ACC112 (cell line): ENCODE results near the gene SND1.

Experiments
- H2AFZ ChIP-seq: fragments of 200-600 bp; sonication (generic); one replicate; pipeline ENCODE4 v1.6.0; 2017; ENCODE audit warnings: antibody characterized with exemption, low read length; ENCODE audit not compliant: unreplicated experiment
- H3K27ac ChIP-seq: fragments of 200-600 bp; sonication (generic); 2 replicates; pipeline ENCODE4 v1.5.1; 2014; ENCODE audit warnings: low read depth, mild to moderate bottlenecking, antibody characterized with exemption, low read length, moderate library complexity
- H3K27me3 ChIP-seq: fragments of 200-600 bp; sonication (generic); 2 replicates; pipeline ENCODE4 v1.6.1; 2014; ENCODE audit warnings: mild to moderate bottlenecking, antibody characterized with exemption, low read length, moderate library complexity, mixed read lengths; ENCODE audit not compliant: insufficient read depth
- H3K36me3 ChIP-seq: fragments of 200-600 bp; sonication (generic); 2 replicates; pipeline ENCODE4 v1.6.1; 2016; ENCODE audit warnings: mild to moderate bottlenecking, antibody characterized with exemption, low read length, moderate library complexity, mixed read lengths; ENCODE audit not compliant: insufficient read depth
- H3K4me1 ChIP-seq: fragments of 200-600 bp; sonication (generic); one replicate; pipeline ENCODE4 v1.6.1; 2016; ENCODE audit warnings: low read length, mixed read lengths; ENCODE audit not compliant: insufficient read depth, unreplicated experiment, control insufficient read depth
- H3K4me3 ChIP-seq: fragments of 200-600 bp; sonication (generic); 2 replicates; pipeline ENCODE4 v1.5.1; 2014; ENCODE audit warnings: mild to moderate bottlenecking, low read depth, low read length
- H3K79me2 ChIP-seq: fragments of 200-600 bp; sonication (generic); one replicate; pipeline ENCODE4 v1.6.0; 2016; ENCODE audit warnings: low read length; ENCODE audit not compliant: control insufficient read depth, unreplicated experiment, insufficient read depth

SND1 gene

DNA sequence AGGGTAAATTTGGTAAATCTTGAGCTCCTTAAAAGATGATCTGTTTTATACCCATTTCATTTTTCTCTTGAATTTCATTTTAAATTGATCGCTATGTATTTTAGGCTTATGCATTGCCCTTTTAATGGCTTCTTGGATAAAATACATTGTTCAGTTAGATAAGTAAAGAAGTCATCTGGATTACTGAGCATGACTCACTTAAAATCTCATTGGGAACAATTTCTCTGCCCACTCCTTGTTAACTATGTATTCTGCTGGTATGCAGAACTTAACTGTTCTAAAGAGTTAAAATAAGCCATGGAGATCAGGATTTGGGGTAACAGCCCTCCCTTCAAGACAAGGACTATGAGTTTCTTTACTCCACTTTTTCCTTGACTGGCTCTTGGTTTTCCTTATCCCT, 134.2 kb downstream of the SND1 start:
- H3K4me1 ChIP-seq, result peaks cover 44% of the 10 kb centered on the region
- no peak overlapping the region for H3K4me3 ChIP-seq
- H3K36me3 ChIP-seq, result no peaks in the 10 kb centered on the region; the same call in 1 of the 2 replicates
- H3K27me3 ChIP-seq, result no peaks in the 10 kb centered on the region
- peaks cover 64% of the 10 kb centered on the region for H3K79me2 ChIP-seq
- H3K27ac ChIP-seq, result no peak overlapping the region
- H2AFZ ChIP-seq, result no peak overlapping the region

DNA sequence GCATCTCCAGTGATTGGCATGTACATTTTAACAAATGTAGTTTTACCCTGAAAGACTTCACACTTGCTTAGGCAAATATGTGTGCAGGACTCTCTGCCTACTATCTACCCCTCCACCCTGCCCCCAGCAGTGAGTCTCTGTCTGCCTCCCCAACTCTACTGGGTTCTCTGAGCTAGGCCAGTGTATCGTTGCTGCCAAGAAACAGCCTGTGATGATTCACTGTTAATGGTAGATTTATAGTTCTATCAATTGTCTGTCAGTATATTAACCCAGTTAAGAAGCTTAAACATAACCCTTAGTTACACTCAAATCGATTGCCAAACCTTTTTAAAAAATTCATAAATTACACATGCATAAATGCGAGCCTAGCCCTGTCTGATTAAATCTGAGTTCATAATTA, 137.0 kb downstream of the SND1 start:
- no peaks in the 10 kb centered on the region; the same call in 1 of the 2 replicates for H3K36me3 ChIP-seq

DNA sequence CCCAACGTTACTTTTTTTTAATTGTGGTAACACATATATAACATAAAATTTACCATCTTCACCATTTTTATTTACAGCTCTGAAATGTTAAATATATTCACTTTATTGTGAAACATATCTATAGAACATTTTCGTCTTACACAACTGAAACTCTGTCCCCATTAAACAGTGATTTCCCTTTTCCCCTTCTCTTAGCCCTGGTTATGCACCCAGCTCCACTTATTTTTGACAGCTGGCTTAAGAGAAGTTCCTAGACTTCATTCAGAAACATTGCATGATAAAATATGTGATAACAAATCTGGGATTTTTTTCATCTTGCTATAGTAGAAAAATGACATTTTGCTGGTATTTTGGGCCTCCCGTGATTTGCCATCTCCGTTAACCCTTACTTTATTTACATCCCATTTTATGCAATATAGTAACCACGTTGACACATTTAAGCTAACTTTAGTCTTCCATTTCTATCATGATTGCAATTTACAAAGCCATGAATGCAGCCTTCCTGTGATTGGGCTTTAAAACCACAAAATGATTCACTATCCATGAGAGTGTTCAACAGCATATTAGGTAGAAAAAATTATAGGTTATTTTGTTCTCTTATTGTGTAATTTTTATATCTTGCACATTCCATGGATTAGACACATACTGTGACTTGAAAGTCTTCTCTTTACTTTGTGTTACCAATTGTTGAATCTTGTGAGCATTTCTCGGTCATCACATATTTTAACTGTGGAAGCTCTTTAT, 139.6 kb downstream of the SND1 start:
- H2AFZ ChIP-seq, result no peak overlapping the region
- no peaks in the 10 kb centered on the region for H3K27me3 ChIP-seq
- no peak overlapping the region for H3K27ac ChIP-seq
- peaks cover 34% of the 10 kb centered on the region for H3K4me1 ChIP-seq
- peaks cover 74% of the 10 kb centered on the region for H3K79me2 ChIP-seq
- no peak overlapping the region for H3K4me3 ChIP-seq
- H3K36me3 ChIP-seq, result no peaks in the 10 kb centered on the region; the same call in 1 of the 2 replicates

More for the DNA sequence above, 137.0 kb downstream of the SND1 start:
- no peaks in the 10 kb centered on the region for H3K27me3 ChIP-seq
- H2AFZ ChIP-seq, result no peak overlapping the region
- peaks cover 69% of the 10 kb centered on the region for H3K79me2 ChIP-seq
- no peak overlapping the region for H3K4me3 ChIP-seq
- no peak overlapping the region for H3K27ac ChIP-seq
- H3K4me1 ChIP-seq, result peaks cover 44% of the 10 kb centered on the region

DNA sequence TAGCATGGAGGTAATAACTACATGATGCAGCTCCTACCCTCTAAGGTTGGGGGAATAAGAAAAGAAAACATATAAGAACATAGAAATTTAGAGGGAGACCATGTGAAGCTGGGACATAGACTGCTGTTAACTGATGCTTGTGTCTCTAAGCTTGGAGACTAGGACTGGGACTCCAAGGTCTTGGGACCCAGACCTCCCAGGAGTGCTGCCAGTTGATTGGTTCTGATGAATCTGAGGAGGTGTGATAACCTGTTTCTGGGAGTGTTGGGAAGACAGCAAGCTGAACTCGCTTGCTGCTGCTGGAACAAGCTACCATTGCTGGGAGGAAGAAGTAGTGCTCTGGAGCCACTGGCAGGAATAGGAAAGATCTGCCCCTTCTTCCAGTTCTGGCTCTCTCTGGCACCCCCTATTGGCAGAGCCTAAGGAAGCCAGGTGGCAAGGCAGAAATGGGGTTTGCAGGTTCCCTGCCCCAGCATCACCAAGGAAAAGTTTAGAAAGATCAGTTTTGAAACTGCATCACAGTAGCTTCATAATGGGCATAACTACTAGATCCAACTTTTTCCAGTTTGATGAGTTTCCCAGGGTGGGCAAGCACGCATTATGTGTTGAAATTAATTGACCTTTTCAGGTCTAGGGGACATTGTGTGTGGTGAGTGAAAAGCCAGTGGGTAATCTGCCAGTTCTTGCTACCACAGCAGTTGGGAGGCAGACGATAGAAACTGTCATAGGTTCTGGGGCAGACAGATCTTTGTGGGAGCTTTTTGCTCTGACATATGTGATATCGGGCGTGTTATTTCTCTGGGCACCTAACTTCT, 140.7 kb downstream of the SND1 start:
- no peak overlapping the region for H3K4me3 ChIP-seq
- H3K36me3 ChIP-seq, result no peaks in the 10 kb centered on the region; the same call in 1 of the 2 replicates
- H3K79me2 ChIP-seq, result peaks cover 72% of the 10 kb centered on the region
- H3K27ac ChIP-seq, result no peak overlapping the region
- peaks cover 25% of the 10 kb centered on the region for H3K4me1 ChIP-seq
- H2AFZ ChIP-seq, result no peak overlapping the region
- H3K27me3 ChIP-seq, result no peaks in the 10 kb centered on the region

DNA sequence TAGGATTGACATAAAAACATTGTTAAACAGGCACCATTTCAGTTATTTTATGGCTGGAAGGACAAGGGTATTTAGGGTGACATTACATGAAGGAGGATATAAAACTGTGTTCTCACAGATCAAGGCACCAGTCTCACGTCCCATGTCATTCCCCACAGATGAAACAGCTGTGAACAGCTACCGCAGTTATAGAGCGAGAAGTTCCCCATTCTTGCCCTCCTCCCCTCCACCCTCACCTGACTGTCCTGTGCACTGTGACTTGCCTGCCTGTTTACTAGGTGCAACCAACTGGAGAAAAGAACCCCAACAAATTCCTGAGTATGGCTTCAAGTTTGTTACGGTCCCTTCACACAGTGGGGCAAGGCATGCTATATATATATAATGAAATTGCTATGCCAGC, 141.6 kb downstream of the SND1 start:
- H3K36me3 ChIP-seq, result no peaks in the 10 kb centered on the region; the same call in 1 of the 2 replicates
- H2AFZ ChIP-seq, result no peak overlapping the region
- no peaks in the 10 kb centered on the region for H3K27me3 ChIP-seq
- no peak overlapping the region for H3K27ac ChIP-seq
- H3K4me1 ChIP-seq, result peaks cover 27% of the 10 kb centered on the region
- H3K4me3 ChIP-seq, result no peak overlapping the region
- peaks cover 71% of the 10 kb centered on the region for H3K79me2 ChIP-seq

DNA sequence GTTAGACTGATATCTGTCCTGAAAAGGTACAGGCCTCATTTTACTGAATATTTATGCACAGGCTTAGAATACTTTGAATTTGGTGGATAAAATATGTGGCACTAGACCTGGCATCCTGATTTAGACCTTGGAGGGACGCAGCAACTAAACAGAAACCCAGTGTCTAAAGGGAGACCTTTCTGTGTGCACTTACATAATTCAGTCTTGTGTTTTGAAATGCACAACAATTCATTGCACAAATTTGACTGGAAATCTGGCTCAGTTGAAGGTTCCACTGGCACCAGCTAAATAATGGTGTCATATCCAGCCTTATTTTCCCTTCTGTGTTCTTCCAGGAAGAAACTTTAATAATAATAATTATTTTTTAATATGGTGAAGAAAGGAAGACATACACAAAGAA, 142.1 kb downstream of the SND1 start:
- no peak overlapping the region for H3K4me3 ChIP-seq
- no peak overlapping the region for H2AFZ ChIP-seq
- peaks cover 71% of the 10 kb centered on the region for H3K79me2 ChIP-seq
- no peaks in the 10 kb centered on the region for H3K27me3 ChIP-seq
- no peaks in the 10 kb centered on the region; the same call in 1 of the 2 replicates for H3K36me3 ChIP-seq
- peaks cover 25% of the 10 kb centered on the region for H3K4me1 ChIP-seq
- no peak overlapping the region for H3K27ac ChIP-seq

DNA sequence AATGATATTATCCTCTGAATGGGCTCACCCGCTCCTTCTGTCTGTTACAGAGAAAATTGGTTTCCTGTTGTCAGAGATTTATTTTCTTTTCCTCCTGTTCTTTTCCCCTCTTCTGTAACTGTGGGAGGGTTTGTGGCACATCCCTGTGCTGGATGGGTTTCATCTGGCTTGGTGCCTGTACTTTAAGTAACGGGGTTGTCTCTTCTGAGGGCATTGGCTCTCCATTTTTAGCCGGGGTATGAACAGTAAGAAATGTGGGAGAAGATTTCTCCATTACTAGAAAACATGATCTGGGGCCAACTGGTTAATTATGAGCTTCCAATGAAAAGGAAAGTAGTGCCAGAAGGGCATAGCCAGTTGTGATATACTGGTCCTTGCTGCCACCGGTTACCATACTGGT, 142.6 kb downstream of the SND1 start:
- Histone ChIP-seq H2AFZ (no peak overlapping the region), H3K27ac (no peak overlapping the region), H3K36me3 (no peaks in the 10 kb centered on the region; the same call in 1 of the 2 replicates), H3K4me3 (no peak overlapping the region), H3K79me2 (peaks cover 71% of the 10 kb centered on the region), H3K27me3 (no peaks in the 10 kb centered on the region), H3K4me1 (peaks cover 25% of the 10 kb centered on the region)

DNA sequence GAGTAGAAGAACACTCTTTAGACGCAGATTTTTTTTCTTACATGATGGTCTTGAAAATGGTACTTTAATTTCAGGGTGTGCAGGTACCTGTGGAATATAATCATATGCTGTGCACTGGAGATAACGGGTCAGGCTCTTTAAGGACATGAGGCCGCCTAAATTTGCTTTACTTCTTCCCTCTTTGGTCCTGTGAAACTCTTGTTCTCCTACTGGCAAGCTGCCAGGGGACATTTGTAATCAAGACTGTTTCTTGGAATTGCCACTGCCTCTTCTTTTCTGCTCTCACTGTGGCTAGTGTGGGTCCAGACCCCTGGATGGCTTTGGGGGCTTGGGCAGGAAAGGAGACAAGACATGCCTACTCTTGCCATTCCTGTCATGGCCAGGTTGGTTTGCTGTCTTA, 146.0 kb downstream of the SND1 start:
- H3K79me2 ChIP-seq, result peaks cover 56% of the 10 kb centered on the region
- H3K4me1 ChIP-seq, result peaks cover 5% of the 10 kb centered on the region
- no peak overlapping the region for H2AFZ ChIP-seq
- H3K27me3 ChIP-seq, result no peaks in the 10 kb centered on the region
- no peak overlapping the region for H3K4me3 ChIP-seq
- H3K36me3 ChIP-seq, result no peaks in the 10 kb centered on the region
- no peak overlapping the region for H3K27ac ChIP-seq

DNA sequence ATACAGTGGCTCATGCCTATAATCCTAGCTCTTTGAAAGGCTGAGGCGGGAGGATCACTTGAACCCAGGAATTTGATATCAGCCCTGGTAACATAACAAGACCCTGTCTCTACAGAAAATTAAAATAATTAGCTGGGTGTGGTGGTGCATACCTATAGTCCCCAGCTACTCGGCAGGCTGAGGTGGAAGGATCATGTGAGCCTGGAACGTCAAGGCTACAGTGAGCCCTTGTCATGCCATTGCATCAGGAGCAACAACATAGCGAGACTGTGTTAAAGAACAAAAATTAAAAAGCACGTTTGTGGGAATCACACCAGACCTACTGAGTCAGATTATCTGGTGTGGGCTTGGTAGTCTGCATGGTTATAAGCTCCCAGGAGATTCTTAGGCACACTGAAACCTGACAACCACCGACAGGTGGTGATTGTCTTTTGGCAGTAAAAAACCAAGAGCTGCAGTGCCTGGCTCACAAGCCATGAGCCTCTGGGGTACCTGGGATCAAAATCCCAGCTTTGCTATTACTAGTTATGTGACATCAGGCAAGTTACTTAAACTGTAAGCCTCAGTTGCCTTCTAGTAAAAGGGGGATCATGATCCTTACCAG, 146.9 kb downstream of the SND1 start:
- no peak overlapping the region for H3K27ac ChIP-seq
- no peaks in the 10 kb centered on the region for H3K27me3 ChIP-seq
- peaks cover 5% of the 10 kb centered on the region for H3K4me1 ChIP-seq
- H2AFZ ChIP-seq, result no peak overlapping the region
- no peaks in the 10 kb centered on the region for H3K36me3 ChIP-seq
- no peak overlapping the region for H3K4me3 ChIP-seq
- peaks cover 51% of the 10 kb centered on the region for H3K79me2 ChIP-seq

DNA sequence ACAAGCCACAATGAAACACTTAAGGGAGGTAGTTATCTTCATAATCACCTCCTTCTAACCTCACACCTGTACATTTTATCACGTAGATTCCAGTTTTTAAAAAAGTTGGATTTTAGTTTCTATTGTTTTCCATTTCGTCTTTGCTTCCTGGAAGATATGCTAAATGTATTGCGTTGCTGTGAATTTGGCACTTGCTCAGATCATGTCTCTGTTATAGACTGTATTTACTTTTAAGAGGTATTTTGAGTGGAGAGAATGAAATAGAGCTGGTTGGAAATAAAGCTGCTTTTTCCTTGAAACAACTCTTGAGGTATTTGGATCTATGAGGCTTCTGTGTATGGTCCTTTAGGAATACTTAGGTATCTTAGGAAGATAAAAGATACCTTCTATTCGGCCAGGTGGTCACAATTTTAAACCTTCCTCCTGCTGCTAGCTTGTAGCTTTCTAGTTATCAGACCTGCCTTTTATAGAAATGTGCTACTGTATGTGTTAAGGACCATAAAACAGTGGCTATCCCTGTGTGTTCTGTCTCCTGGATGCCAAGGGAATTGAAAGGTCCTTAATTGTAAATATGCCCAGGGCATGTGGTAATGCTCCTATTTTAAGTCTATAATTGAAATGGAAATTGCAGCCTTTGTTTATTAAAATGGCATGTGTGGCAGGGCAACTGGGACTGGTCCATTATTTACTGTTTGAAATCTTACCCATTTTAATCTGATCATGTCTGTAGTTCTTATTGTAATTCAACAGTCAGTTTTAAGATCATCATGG, 147.7 kb downstream of the SND1 start:
- H3K4me3 ChIP-seq, result no peak overlapping the region
- peaks cover 5% of the 10 kb centered on the region for H3K4me1 ChIP-seq
- no peak overlapping the region for H3K27ac ChIP-seq
- peaks cover 50% of the 10 kb centered on the region for H3K79me2 ChIP-seq
- H3K27me3 ChIP-seq, result no peaks in the 10 kb centered on the region
- H3K36me3 ChIP-seq, result no peaks in the 10 kb centered on the region
- H2AFZ ChIP-seq, result no peak overlapping the region
